HCT116 (cell line): Measurements from ENCODE around the gene PC. TPM values are rescaled to one million over a fixed set of nuclear protein-coding genes. Genes with fewer than 3 reads are reported as not detected.

Experiments used
- ATAC-seq: fragments of 200-7000 bp; cut with Tn5 transposase; 2 replicates; pipeline ENCODE4 v1.9.1; 2020; ENCODE audit warnings: mild to moderate bottlenecking, moderate library complexity
- BruUV-seq: library from RNA; stranded (reverse); fragments of 400-500 nt; replicated peaks from 2 replicates; lab custom pipeline; 2021; lab: Mats Ljungman, UMichigan
- CTCF ChIA-PET: fragments of 300-600 bp; sonication (Branson Sonifier 250); formaldehyde crosslinking; loops from one replicate; lab custom pipeline; 2021; ENCODE audit warnings: antibody characterized with exemption; lab: Charles Lee
- POLR2A ChIA-PET: fragments of 300-600, 350-600 bp; sonication (Branson Sonifier 250); formaldehyde crosslinking; loops from one replicate; lab custom pipeline; 2021; ENCODE audit warnings: antibody characterized with exemption; lab: Charles Lee
- RAD21 ChIA-PET, 2 experiments: fragments of 300-600 bp; sonication (Branson Sonifier 250); formaldehyde crosslinking; loops; one replicate each; lab custom pipeline; 2023; ENCODE audit warnings: low total read pairs in 2 of 2; ENCODE audit not compliant: uncharacterized antibody in 2 of 2, unreplicated experiment in 2 of 2, low non-redundant PET in 1 of 2; lab: Charles Lee
- DNase-seq: peaks from one replicate; pipeline ENCODE4 v3.0.0-alpha.2; 2010; ENCODE audit warnings: low read depth, low spot score
- H2AFZ ChIP-seq: fragments of 200-600 bp; shearing (Covaris generic), sonication (generic); 2 replicates; pipeline ENCODE4 v1.6.1; 2017; ENCODE audit warnings: low read depth, mixed run types, mixed read lengths, antibody characterized with exemption, low read length; ENCODE audit not compliant: poor library complexity, severe bottlenecking
- H3K27ac ChIP-seq: 2 replicates; pipeline ENCODE4 v1.5.1; 2012; ENCODE audit warnings: low read depth, low read length
- H3K27me3 ChIP-seq: fragments of 200-600 bp; sonication (generic); 2 replicates; pipeline ENCODE4 v1.6.1; 2016; ENCODE audit warnings: mixed run types, low read length, mixed read lengths; ENCODE audit not compliant: insufficient read depth
- H3K36me3 ChIP-seq, 2 experiments: fragments of 200-500 bp in 1 of 2; fragments of 200-600 bp in 1 of 2; sonication (Bioruptor generic) in 1 of 2; sonication (generic) in 1 of 2; 2 replicates each; pipeline versions ENCODE4 v1.5.1 to v1.6.1; 2014 to 2016; ENCODE audit warnings: low read length in 2 of 2, inconsistent platforms in 1 of 2, mixed read lengths in 1 of 2, mixed run types in 1 of 2; ENCODE audit not compliant: insufficient read depth in 2 of 2, control insufficient read depth in 1 of 2
- H3K4me1 ChIP-seq, 2 experiments: fragments of 200-600 bp in 1 of 2; sonication (generic) in 1 of 2; 2 replicates each; pipeline versions ENCODE4 v1.5.1 to v1.6.1; 2012 to 2017; ENCODE audit warnings: low read length in 2 of 2, inconsistent platforms in 1 of 2, mild to moderate bottlenecking in 1 of 2, mixed read lengths in 1 of 2, mixed run types in 1 of 2, moderate library complexity in 1 of 2; ENCODE audit not compliant: insufficient read depth in 2 of 2, control insufficient read depth in 1 of 2
- H3K4me2 ChIP-seq: fragments of 200-600 bp; sonication (generic); 2 replicates; pipeline ENCODE4 v1.6.1; 2017; ENCODE audit warnings: mixed run types, low read length, mixed read lengths
- H3K4me3 ChIP-seq, 2 experiments: fragments of 200-600 bp in 1 of 2; sonication (generic) in 1 of 2; replicated peaks in 1 of 2; 2 replicates each; pipeline ENCODE4 v1.5.1; 2011 to 2016; ENCODE audit warnings: low read length in 2 of 2, control low read depth in 1 of 2, low read depth in 1 of 2, mild to moderate bottlenecking in 1 of 2, mixed read lengths in 1 of 2, mixed run types in 1 of 2
- H3K79me2 ChIP-seq: fragments of 200-600 bp; sonication (generic); 2 replicates; pipeline ENCODE4 v1.6.1; 2017; ENCODE audit warnings: mild to moderate bottlenecking, mixed run types, low read length, moderate library complexity, mixed read lengths; ENCODE audit not compliant: insufficient read depth
- H3K9ac ChIP-seq: fragments of 200-600 bp; sonication (generic); 2 replicates; pipeline ENCODE4 v1.6.1; 2016; ENCODE audit warnings: low read length, mixed read lengths
- H3K9me2 ChIP-seq: fragments of 200-600 bp; sonication (generic), shearing (Covaris generic); 2 replicates; pipeline ENCODE4 v1.6.1; 2017; ENCODE audit warnings: mixed run types, mild to moderate bottlenecking, moderate library complexity; ENCODE audit not compliant: insufficient read depth
- H3K9me3 ChIP-seq, 2 experiments: fragments of 200-500 bp in 1 of 2; fragments of 200-600 bp in 1 of 2; sonication (Bioruptor generic) in 1 of 2; sonication (generic) in 1 of 2; 2 replicates each; pipeline ENCODE4 v1.6.1; 2014 to 2017; ENCODE audit warnings: low read length in 2 of 2, mixed read lengths in 2 of 2, inconsistent platforms in 1 of 2, low read depth in 1 of 2, mild to moderate bottlenecking in 1 of 2, mixed run types in 1 of 2, moderate library complexity in 1 of 2; ENCODE audit not compliant: control insufficient read depth in 1 of 2, insufficient read depth in 1 of 2
- H4K20me1 ChIP-seq: fragments of 200-600 bp; sonication (generic), shearing (Covaris generic); 2 replicates; pipeline ENCODE4 v1.6.1; 2017; ENCODE audit warnings: mixed run types, mild to moderate bottlenecking, moderate library complexity; ENCODE audit not compliant: insufficient read depth
- CBX3 ChIP-seq: IDR thresholded peaks from 2 replicates; pipeline ENCODE4 v1.6.1; 2012; ENCODE audit warnings: low read depth
- FOSL1 ChIP-seq: IDR thresholded peaks from 2 replicates; pipeline ENCODE4 v1.6.1; 2012; ENCODE audit warnings: low read depth
- POLR2AphosphoS5 ChIP-seq: IDR thresholded peaks from 2 replicates; pipeline ENCODE4 v1.6.1; 2011; ENCODE audit warnings: mild to moderate bottlenecking, low read depth, low read length, moderate library complexity
- TCF7L2 ChIP-seq: IDR thresholded peaks from 2 replicates; pipeline ENCODE4 v1.7.0; 2011; ENCODE audit warnings: borderline replicate concordance, inconsistent platforms; ENCODE audit not compliant: insufficient read depth, insufficient read length; ENCODE audit errors: extremely low read depth
- ZFX ChIP-seq: fragments of 450-650 bp; IDR thresholded peaks from 2 replicates; pipeline ENCODE4 v1.6.1; 2017
- intact Hi-C: fragments of 100-400 bp; cut with micrococcal nuclease; formaldehyde crosslinking; loops from 2 replicates; pipeline ENCODE4 v1.10.0; 2022
- total RNA-seq: library from RNA; stranded (reverse); gene quantifications from one replicate; pipeline ENCODE4 v1.2.1, GENCODE V29; 2021; ENCODE audit not compliant: unreplicated experiment
- TF ChIP-seq, protein P1 (sequence below): IDR thresholded peaks from 2 replicates; pipeline ENCODE4 v1.6.1; 2012; ENCODE audit warnings: low read depth

PC gene
- total RNA-seq, 1 experiment from 2014 or later = 24.1 TPM

DNA sequence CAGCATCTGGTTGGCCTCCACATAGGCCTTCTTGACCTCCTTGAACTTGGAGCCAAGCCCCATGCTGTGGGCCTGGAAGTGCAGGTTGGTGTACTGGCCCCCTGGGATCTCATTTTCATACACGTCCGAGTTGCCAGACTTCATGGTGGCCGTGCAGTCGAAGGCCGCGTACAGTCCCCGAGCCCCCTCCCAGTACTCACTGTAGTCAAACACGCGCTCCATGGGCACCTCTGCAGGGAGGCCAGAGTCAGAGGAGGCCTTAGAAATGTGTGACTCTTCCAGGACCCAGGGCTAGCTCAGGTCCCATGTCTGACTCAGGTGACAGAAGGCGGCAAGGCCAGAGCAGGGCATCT lies 108.0 kb downstream of the PC start (continued):
- TF ChIP-seq, protein P1, sequence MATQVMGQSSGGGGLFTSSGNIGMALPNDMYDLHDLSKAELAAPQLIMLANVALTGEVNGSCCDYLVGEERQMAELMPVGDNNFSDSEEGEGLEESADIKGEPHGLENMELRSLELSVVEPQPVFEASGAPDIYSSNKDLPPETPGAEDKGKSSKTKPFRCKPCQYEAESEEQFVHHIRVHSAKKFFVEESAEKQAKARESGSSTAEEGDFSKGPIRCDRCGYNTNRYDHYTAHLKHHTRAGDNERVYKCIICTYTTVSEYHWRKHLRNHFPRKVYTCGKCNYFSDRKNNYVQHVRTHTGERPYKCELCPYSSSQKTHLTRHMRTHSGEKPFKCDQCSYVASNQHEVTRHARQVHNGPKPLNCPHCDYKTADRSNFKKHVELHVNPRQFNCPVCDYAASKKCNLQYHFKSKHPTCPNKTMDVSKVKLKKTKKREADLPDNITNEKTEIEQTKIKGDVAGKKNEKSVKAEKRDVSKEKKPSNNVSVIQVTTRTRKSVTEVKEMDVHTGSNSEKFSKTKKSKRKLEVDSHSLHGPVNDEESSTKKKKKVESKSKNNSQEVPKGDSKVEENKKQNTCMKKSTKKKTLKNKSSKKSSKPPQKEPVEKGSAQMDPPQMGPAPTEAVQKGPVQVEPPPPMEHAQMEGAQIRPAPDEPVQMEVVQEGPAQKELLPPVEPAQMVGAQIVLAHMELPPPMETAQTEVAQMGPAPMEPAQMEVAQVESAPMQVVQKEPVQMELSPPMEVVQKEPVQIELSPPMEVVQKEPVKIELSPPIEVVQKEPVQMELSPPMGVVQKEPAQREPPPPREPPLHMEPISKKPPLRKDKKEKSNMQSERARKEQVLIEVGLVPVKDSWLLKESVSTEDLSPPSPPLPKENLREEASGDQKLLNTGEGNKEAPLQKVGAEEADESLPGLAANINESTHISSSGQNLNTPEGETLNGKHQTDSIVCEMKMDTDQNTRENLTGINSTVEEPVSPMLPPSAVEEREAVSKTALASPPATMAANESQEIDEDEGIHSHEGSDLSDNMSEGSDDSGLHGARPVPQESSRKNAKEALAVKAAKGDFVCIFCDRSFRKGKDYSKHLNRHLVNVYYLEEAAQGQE = no peak
- TF ChIP-seq CBX3 = no peak
- no peak for TF ChIP-seq TCF7L2

DNA sequence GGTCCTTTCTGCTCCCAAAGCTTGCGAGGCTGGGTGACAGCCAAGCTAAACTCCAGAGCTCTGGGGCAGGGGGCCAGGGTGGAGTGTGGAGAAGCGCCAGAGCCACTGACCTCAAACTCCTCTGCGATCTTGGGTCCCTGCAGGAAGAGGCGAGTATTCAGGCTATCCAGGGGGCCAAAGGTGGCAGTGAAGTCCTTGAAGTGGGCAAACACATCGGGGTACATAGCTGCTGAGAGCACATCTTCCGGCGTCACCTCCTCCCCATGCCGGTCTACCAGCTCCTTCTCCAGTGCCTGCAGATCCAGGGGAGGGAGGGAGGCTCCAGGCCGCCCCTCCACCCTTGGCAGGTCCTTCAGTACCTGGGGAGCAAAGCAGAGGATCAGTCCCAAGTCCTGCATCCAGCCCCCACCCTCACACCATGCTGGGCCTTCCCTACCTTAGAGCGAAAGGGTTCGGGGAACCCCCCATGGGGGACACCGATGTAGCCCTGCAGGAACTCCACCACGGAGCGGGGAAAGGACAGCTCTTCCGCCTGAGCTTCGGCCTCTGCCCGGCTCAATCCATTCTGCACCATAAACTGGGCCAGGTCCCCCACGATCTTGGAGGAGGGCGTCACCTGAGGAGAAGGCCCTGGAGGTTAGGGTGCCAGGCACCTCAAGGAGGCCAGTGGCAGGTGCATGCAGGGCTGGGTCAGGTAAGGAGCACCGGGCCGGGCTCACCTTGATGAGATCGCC lies 108.5 kb downstream of the PC start:
- DNase-seq = no peak
- CTCF ChIA-PET = interaction anchor here (0.6 kb wide), 1 partner anchor 552 kb away, joined by 3 read pairs; the partner anchor contains the start of gene PPP1CA
- BruUV-seq = no TSS peak
- no peaks in the 10 kb centered on the region for H3K9me3 ChIP-seq
- no peaks in the 10 kb centered on the region for H3K27me3 ChIP-seq
- peaks cover 0 to 8% of the 10 kb centered on the region in 2 experiments; a peak in 3 of 4 replicates for H3K4me1 ChIP-seq
- no peak overlapping the region for H3K4me3 ChIP-seq
- TF ChIP-seq ZFX (no peak), POLR2AphosphoS5 (no peak), FOSL1 (no peak)
- H3K27ac ChIP-seq = no peak overlapping the region
- no peaks in the 10 kb centered on the region for H4K20me1 ChIP-seq
- POLR2A ChIA-PET = no interaction called here
- H3K9ac ChIP-seq = no peak overlapping the region
- intact Hi-C loops = no loop called here
- H3K9me2 ChIP-seq = no peaks in the 10 kb centered on the region
- H3K4me2 ChIP-seq = no peak overlapping the region
- H3K36me3 ChIP-seq = peaks cover 7 to 20% of the 10 kb centered on the region in 2 experiments
- no peak overlapping the region for H2AFZ ChIP-seq
- H3K79me2 ChIP-seq = peaks cover 21% of the 10 kb centered on the region
- ATAC-seq = no peak
- RAD21 ChIA-PET = no interaction called here
